CD14-positive monocyte (primary cell): ENCODE results near the gene TAF1B. TPM values are rescaled to one million over a fixed set of nuclear protein-coding genes. Genes with fewer than 3 reads are reported as not detected.

Experiments used
- DNase-seq, 3 donors: peaks; one replicate each; pipeline ENCODE4 v3.0.0-alpha.2; 2011 to 2022
- H2AFZ ChIP-seq: 2 replicates; pipeline ENCODE4 v1.6.0; 2012; ENCODE audit warnings: mild to moderate bottlenecking, low read depth, low read length, inconsistent platforms; ENCODE audit not compliant: insufficient read depth, poor library complexity, severe bottlenecking
- H3K27ac ChIP-seq, 2 donors: 1 replicate in 1 of 2; 2 replicates in 1 of 2; pipeline ENCODE4 v1.5.1; 2012 to 2013; ENCODE audit warnings: low read length in 2 of 2, control low read depth in 1 of 2, inconsistent platforms in 1 of 2, low read depth in 1 of 2, mild to moderate bottlenecking in 1 of 2
- H3K27me3 ChIP-seq, 2 donors: one replicate each; pipeline versions ENCODE4 v1.6.0 to v1.6.1; 2011 to 2013; ENCODE audit warnings: low read length in 2 of 2; ENCODE audit not compliant: control insufficient read depth in 2 of 2, insufficient read depth in 2 of 2
- H3K36me3 ChIP-seq, 2 donors: replicated peaks in 1 of 2; 1 replicate in 1 of 2; 2 replicates in 1 of 2; pipeline versions ENCODE4 v1.5.1 to v1.6.1; 2012 to 2013; ENCODE audit warnings: low read length in 2 of 2, control low read depth in 1 of 2, inconsistent platforms in 1 of 2, mild to moderate bottlenecking in 1 of 2; ENCODE audit not compliant: insufficient read depth in 2 of 2, control insufficient read depth in 1 of 2
- H3K4me1 ChIP-seq, 2 donors: 1 replicate in 1 of 2; 2 replicates in 1 of 2; pipeline versions ENCODE4 v1.5.1 to v1.6.1; 2012 to 2013; ENCODE audit warnings: low read length in 2 of 2, control low read depth in 1 of 2, inconsistent platforms in 1 of 2, mild to moderate bottlenecking in 1 of 2, moderate library complexity in 1 of 2; ENCODE audit not compliant: insufficient read depth in 2 of 2, control insufficient read depth in 1 of 2
- H3K4me2 ChIP-seq: replicated peaks from 2 replicates; pipeline ENCODE3; 2012; ENCODE audit warnings: low read length, moderate library complexity, mild to moderate bottlenecking; ENCODE audit not compliant: poor library complexity, severe bottlenecking; ENCODE audit errors: extremely low read depth
- H3K4me3 ChIP-seq, 3 experiments: fragments of 200-600 bp in 1 of 3; sonication (generic) in 1 of 3; replicated peaks in 1 of 3; 1 replicate in 2 of 3; 2 replicates in 1 of 3; pipeline ENCODE4 v1.5.1; 2011 to 2013; ENCODE audit warnings: low read length in 3 of 3, mild to moderate bottlenecking in 3 of 3, control low read depth in 2 of 3, low read depth in 2 of 3, inconsistent platforms in 1 of 3, moderate library complexity in 1 of 3
- H3K79me2 ChIP-seq: 2 replicates; pipeline ENCODE4 v1.6.0; 2012; ENCODE audit warnings: mild to moderate bottlenecking, control low read depth, inconsistent platforms, low read length, moderate library complexity; ENCODE audit not compliant: insufficient read depth
- H3K9ac ChIP-seq: 2 replicates; pipeline ENCODE4 v1.6.0; 2017; ENCODE audit warnings: low read length, mild to moderate bottlenecking; ENCODE audit not compliant: insufficient read depth, poor library complexity, severe bottlenecking
- H3K9me3 ChIP-seq, 2 donors: replicated peaks in 1 of 2; 1 replicate in 1 of 2; 2 replicates in 1 of 2; pipeline versions ENCODE4 v1.5.1 to v1.6.1; 2012 to 2013; ENCODE audit warnings: low read length in 2 of 2, control low read depth in 1 of 2; ENCODE audit not compliant: control insufficient read depth in 1 of 2, insufficient read depth in 1 of 2
- H4K20me1 ChIP-seq: 2 replicates; pipeline ENCODE4 v1.6.0; 2012; ENCODE audit warnings: mild to moderate bottlenecking, low read length, control low read depth, moderate library complexity; ENCODE audit not compliant: insufficient read depth
- H3K27ac Mint-ChIP-seq, 7 donors: one replicate each; pipeline ENCODE4 v1.8.0; 2020; ENCODE audit warnings: mild to moderate bottlenecking in 7 of 7, mixed read lengths in 7 of 7, moderate library complexity in 6 of 7, inconsistent platforms in 2 of 7
- H3K27me3 Mint-ChIP-seq, 3 donors: one replicate each; pipeline ENCODE4 v1.8.0; 2021 to 2022; ENCODE audit warnings: low read depth in 3 of 3, mild to moderate bottlenecking in 3 of 3, mixed read lengths in 3 of 3, moderate library complexity in 3 of 3, inconsistent platforms in 1 of 3
- H3K36me3 Mint-ChIP-seq, 2 donors: one replicate each; pipeline ENCODE4 v1.8.0; 2020; ENCODE audit warnings: mixed read lengths in 2 of 2, inconsistent platforms in 1 of 2, mild to moderate bottlenecking in 1 of 2
- H3K4me1 Mint-ChIP-seq: one replicate; pipeline ENCODE4 v1.8.0; 2020; ENCODE audit warnings: mild to moderate bottlenecking, mixed read lengths
- H3K4me3 Mint-ChIP-seq, 2 donors: one replicate each; pipeline ENCODE4 v1.8.0; 2020; ENCODE audit warnings: mild to moderate bottlenecking in 2 of 2, mixed read lengths in 2 of 2, moderate library complexity in 1 of 2
- H3K9me3 Mint-ChIP-seq, 7 donors: one replicate each; pipeline ENCODE4 v1.8.0; 2020 to 2022; ENCODE audit warnings: mixed read lengths in 7 of 7, mild to moderate bottlenecking in 6 of 7, moderate library complexity in 6 of 7, inconsistent platforms in 2 of 7
- WGBS: methylation state at CpG from one replicate; pipeline ENCODE4 v1.1.5; 2013; ENCODE audit warnings: missing lambda C conversion rate; ENCODE audit not compliant: insufficient coverage; 5-methylcytosine and 5-hydroxymethylcytosine counted together
- intact Hi-C, 2 donors: fragments of 100-400 bp; cut with micrococcal nuclease; formaldehyde crosslinking; loops; one replicate each; pipeline versions ENCODE4 v1.15.0 to v1.15.1; 2023
- polyA plus RNA-seq, 3 donors: library from polyadenylated mRNA; depleted of rRNA in 1 of 3; unstranded in 2 of 3; stranded (reverse) in 1 of 3; fragments of 300-500 nt in 2 of 3; fragments of >200 nt in 1 of 3; fragmentation: Illumina TruSeq in 2 of 3; gene quantifications; 1 replicate in 2 of 3; 2 replicates in 1 of 3; pipeline ENCODE4 v1.2.3, GENCODE V29; 2012 to 2021
- TF ChIP-seq, protein P1 (sequence below): fragments of 200-600 bp; IDR thresholded peaks from one replicate; pipeline ENCODE4 v1.8.0; 2022; ENCODE audit warnings: antibody characterized with exemption, mild to moderate bottlenecking

The TAF1B gene
- polyA plus RNA-seq, 3 donors, result 6.0 to 8.4 (median 7.2) TPM

DNA sequence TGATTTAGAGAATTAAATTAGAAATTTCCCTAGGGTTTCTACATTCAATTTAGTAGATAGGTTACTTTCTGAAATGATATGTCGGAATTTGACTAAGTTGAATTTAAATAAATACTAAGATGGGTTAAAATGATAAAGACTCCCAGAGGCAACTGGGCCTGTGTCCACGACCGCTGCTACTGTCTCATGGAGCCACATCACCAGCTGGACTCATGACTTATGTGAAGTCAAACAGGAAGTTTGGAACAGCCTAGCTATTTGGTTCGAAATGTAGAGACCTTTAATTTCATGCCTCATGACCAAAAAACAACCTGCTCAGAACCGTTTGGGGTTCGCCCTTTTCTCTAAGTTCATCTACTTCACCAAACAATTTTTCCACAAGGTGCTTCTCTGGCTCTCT, 130.4 kb downstream of the TAF1B start:
- DNase-seq, result no peak
- 94% methylated on average over 2 of the region's 6 CpGs for WGBS
- Histone ChIP-seq H3K4me3 (no peak overlapping the region), H3K4me1 (no peaks in the 10 kb centered on the region), H3K9ac (no peak overlapping the region), H3K36me3 (no peaks in the 10 kb centered on the region), H3K27me3 (no peaks in the 10 kb centered on the region), H3K9me3 (no peaks in the 10 kb centered on the region), H2AFZ (no peak overlapping the region), H3K79me2 (no peaks in the 10 kb centered on the region), H4K20me1 (no peaks in the 10 kb centered on the region), H3K4me2 (no peak overlapping the region), H3K27ac (no peak overlapping the region)
- Mint-ChIP-seq H3K9me3 (peaks cover 0 to 2% (median 0%) of the 10 kb centered on the region in 7 donors), H3K4me3 (no peak overlapping the region), H3K27me3 (peaks cover 4 to 12% (median 6%) of the 10 kb centered on the region in 3 donors), H3K4me1 (peaks cover 3% of the 10 kb centered on the region), H3K27ac (no peak overlapping the region), H3K36me3 (no peaks in the 10 kb centered on the region)
- intact Hi-C loops, result no loop called here
- TF ChIP-seq, protein P1, sequence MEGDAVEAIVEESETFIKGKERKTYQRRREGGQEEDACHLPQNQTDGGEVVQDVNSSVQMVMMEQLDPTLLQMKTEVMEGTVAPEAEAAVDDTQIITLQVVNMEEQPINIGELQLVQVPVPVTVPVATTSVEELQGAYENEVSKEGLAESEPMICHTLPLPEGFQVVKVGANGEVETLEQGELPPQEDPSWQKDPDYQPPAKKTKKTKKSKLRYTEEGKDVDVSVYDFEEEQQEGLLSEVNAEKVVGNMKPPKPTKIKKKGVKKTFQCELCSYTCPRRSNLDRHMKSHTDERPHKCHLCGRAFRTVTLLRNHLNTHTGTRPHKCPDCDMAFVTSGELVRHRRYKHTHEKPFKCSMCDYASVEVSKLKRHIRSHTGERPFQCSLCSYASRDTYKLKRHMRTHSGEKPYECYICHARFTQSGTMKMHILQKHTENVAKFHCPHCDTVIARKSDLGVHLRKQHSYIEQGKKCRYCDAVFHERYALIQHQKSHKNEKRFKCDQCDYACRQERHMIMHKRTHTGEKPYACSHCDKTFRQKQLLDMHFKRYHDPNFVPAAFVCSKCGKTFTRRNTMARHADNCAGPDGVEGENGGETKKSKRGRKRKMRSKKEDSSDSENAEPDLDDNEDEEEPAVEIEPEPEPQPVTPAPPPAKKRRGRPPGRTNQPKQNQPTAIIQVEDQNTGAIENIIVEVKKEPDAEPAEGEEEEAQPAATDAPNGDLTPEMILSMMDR, result no peak

DNA sequence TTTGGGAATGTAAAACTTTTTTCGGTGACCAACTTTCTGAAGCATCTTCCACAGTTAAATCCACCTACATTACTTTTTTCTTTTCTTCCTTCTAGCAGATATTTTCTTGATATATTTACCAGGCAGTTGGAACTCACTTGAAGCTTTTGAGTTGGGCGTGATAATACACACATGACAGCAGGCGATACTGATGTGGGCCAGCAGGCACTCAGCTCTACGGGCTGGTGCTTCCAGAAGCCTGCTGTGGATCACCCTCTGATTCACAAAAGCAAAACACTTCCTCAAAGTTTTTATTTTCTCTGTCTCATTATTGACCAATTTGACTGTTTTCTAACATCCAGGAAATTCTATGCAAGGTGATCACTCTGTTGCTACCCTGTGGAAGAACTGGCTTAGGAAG, 131.1 kb downstream of the TAF1B start:
- intact Hi-C loops, result no loop called here
- no peaks in the 10 kb centered on the region for H3K9me3 ChIP-seq
- H4K20me1 ChIP-seq, result no peaks in the 10 kb centered on the region
- TF ChIP-seq, protein P1, result no peak
- no peak overlapping the region for H3K9ac ChIP-seq
- no peak overlapping the region for H2AFZ ChIP-seq
- no peak overlapping the region for H3K4me2 ChIP-seq
- WGBS, result 100% methylated on average over 3 of the region's 4 CpGs
- Mint-ChIP-seq H3K27ac (no peak overlapping the region), H3K36me3 (no peaks in the 10 kb centered on the region), H3K4me1 (peaks cover 3% of the 10 kb centered on the region), H3K27me3 (peaks cover 6 to 13% (median 6%) of the 10 kb centered on the region in 3 donors), H3K9me3 (peaks cover 0 to 3% (median 0%) of the 10 kb centered on the region in 7 donors), H3K4me3 (no peak overlapping the region)
- no peaks in the 10 kb centered on the region for H3K4me1 ChIP-seq
- H3K79me2 ChIP-seq, result no peaks in the 10 kb centered on the region
- H3K36me3 ChIP-seq, result no peaks in the 10 kb centered on the region
- H3K4me3 ChIP-seq, result no peak overlapping the region
- H3K27me3 ChIP-seq, result no peaks in the 10 kb centered on the region
- no peak overlapping the region for H3K27ac ChIP-seq
- DNase-seq, result no peak
